T47D (cell line): ENCODE data around the gene IL18R1.

Source experiments
- DNase-seq, 2 experiments: peaks; one replicate each; pipeline versions ENCODE4 v3.0.0 to v3.0.0-alpha.2; 2011 to 2012; ENCODE audit warnings: low read depth in 1 of 2, low spot score in 1 of 2
- JUND ChIP-seq: IDR thresholded peaks from 2 replicates; pipeline ENCODE4 v1.6.1; 2012; ENCODE audit warnings: low read depth
- in situ Hi-C: cut with HindIII; loops from 2 replicates; pipeline ENCODE4 v1.10.0; 2016; ENCODE audit warnings: low sequenced_read_pairs, low pct_unique_long_range_greater_than_20kb

Gene IL18R1

DNA sequence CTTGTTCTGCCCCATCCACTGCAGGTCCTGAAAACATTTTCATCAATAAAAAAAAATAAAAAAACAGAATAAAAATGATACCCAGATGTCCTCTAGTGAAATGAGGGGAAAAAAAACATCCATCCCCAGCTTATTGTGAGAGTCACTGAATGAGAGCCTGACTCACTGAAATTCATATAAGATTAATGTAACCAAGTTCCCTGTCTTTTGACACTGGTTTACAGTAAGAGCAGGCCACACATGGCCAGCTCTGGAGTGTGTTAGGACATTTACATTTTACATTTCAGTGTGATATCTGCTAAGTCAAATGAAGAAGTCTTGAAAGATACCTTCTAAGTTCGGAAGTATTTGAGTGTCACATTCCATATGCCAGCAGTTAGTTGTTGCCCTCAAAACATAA, 21.1 kb upstream of the IL18R1 start:
- TF ChIP-seq JUND, result no peak
- in situ Hi-C loops, result no loop called here
- no peak for DNase-seq

DNA sequence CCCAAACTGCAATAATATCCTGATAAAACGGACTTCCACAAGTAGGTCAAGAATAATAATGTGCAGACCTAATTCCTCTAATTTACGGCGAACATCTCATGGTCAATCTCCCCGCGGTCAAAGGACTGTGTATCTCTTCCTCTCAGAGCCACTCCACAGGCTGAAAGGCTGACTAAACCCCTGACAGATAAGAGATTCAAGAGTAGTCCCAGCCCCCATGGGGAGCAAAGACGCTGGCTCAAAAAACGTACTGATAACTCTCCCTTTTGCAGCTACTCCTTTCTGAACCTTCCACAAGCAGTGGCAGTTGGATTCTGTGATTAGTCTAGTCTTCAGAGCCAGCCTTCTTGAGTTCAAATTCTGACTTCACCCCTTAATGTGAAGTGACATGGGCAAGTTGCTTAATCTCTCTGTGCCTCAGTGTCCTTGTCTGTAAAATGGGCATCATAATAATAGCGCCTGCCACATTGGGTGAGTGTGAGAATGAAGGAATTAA, 19.7 kb upstream of the IL18R1 start:
- TF ChIP-seq JUND, result no peak
- in situ Hi-C loops, result no loop called here
- DNase-seq, result no peak

DNA sequence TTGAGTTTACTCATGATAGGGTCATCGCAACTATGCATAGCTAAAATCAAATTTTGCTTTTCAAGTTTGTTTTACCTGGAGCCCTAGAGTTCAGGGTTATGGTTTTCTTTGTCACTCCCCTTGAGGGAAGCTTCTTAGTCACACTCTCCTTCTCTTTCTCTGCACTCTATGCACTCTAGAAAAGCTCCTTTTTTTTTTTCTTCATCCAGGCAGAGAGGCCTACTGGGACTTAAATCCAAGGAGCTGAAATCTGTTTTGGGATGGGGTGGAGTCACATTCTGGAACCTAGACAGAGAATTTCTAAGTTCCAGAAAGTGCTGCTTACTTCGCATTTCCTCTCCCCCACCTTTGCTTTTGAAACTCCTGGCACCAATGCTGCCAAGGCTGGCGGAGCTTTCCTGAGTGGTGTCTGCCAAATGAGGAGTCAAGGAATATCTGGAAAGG, 19.1 kb upstream of the IL18R1 start:
- in situ Hi-C loops, result no loop called here
- no peak for TF ChIP-seq JUND

DNA sequence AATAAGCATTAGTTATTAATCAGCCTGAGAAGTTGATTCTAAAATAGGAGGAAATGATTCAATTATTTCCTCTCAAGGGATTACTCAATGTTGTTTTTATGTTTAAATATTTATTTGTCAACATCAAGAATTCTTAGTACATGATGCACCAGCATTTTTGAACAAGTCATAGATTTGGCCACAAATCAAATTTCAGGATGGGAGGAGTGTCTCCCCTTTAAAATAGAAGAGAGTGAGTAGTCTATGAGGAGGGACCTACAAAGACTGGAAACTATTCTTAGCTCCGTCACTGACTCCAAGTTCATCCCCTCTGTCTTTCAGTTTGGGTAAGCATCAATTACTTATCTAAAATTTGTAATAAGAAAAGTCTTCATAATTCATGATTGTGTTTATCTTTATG, 18.6 kb upstream of the IL18R1 start:
- no peak for DNase-seq
- TF ChIP-seq JUND, result no peak
- in situ Hi-C loops, result no loop called here

More for the DNA sequence above, 19.1 kb upstream of the IL18R1 start:
- no peak for DNase-seq

DNA sequence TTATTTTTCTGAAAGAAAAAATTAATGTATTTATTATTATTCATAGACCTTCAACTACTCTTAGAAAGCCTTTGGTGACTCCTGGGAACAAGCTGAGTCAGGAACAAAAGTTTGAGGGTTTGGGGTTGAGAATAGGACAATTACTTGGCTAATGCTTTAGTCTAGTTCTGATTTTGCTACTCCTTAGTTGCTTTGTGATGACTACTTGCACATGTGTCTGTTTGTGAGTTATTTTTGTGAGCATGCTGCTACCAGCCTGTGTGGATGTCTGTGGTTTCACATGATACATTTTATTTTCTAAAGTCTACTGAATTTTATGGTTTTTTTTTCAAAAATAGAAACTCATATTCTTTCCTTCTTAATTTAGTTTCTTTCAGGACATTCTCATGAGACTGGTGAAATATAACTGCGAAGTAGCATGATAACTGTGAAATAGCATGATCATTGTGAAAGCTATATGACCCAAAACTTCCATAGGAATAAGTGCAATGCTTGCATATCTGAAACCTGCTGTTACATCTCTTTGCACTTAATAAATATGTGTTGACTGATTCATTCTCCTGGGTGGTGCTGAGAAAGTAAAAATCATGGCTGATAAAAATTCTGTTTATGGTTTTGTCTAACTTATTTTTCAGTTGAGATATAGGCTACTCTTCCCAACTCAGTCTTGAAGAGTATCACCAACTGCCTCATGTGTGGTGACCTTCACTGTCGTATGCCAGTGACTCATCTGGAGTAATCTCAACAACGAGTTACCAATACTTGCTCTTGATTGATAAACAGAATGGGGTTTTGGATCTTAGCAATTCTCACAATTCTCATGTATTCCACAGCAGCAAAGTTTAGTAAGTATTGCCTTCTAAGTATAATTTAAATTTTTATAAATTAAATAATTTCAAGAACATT, 17.9 kb upstream of the IL18R1 start:
- no peak for TF ChIP-seq JUND
- DNase-seq, result no peak

DNA sequence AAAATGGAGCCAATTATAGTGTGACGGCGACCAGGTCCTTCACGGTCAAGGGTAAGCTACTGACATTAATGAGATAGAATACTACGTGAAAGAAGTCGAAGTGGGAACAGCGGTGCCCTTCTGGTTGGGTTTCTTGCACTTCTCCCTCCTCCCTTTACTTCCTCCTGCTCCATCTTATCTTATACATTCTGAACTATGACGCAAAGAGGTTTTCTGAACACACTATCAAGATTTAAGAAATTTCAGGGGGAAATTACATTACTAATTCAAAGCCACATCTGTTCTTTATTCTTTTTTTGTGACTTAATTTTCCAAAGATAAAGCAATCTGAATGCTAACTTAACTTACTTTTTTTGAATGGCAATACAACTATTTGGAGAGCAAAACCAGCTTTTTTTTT, 14.8 kb upstream of the IL18R1 start:
- TF ChIP-seq JUND, result no peak
- in situ Hi-C loops, result no loop called here
- DNase-seq, result no peak

More for the DNA sequence above, 17.9 kb upstream of the IL18R1 start:
- in situ Hi-C loops, result no loop called here

DNA sequence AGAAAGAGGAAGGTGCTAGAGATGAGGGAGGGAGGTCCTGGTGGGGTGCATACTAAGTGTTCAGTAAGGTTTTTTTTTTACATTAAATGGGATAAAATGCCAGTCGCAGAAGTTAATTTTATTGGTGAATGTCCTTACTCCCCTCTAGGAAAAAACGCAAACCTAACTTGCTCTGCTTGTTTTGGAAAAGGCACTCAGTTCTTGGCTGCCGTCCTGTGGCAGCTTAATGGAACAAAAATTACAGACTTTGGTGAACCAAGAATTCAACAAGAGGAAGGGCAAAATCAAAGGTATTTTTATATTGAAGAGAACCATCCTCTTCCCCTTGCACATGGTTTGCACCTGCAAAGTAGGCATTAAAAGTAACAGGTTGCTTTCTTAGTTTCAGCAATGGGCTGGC, 12.7 kb upstream of the IL18R1 start:
- DNase-seq, result peak in 1 of 2 experiments; percentile 25
- TF ChIP-seq JUND, result no peak
- in situ Hi-C loops, result no loop called here

DNA sequence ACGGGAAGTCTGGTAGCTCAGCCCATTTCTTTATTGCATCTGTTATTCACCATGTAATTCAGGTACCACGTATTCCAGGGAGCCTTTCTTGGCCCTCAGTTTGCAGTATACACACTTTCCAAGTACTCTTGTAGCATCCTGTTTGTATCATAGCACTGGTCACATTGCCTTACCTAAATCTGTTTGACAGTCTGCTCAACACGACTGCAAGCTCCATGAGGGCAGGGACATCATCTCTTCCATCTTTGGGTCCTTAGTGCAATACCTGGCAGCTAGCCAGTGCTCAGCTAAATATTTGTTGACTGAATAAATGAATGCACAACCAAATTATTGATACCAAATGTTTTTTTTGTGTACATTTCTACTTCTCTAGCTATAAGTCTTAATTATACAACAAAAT, 11.2 kb upstream of the IL18R1 start:
- TF ChIP-seq JUND, result no peak
- DNase-seq, result no peak
- in situ Hi-C loops, result no loop called here

DNA sequence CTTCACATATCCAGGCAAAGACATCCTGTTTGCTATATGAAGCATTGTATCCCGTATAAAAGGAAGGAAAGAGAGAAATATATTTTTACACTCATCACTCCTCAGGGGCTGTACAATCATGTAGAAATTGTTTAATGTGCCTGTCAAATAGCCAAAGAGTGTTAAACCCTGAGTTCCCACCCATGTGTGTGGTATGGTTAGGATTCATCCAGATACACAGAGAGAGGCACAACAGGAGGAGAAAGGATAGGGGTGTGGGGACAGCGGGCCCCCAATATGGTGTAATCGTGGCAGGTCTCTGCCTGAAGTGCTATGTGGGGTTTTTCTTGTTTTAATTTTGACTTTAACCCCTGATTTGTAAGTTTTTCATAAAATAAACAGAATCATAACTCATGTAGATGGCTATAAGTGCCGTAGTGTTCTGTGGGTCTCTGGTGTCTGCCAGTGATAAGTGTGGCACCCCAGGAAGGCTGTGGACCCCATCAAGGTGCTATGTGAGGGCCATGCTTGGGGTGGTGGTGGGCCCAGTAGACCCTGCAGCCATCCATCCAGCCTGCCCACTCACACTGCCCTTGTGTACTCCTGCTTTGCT, 10.2 kb upstream of the IL18R1 start:
- DNase-seq, result no peak
- in situ Hi-C loops, result no loop called here
- TF ChIP-seq JUND, result no peak

DNA sequence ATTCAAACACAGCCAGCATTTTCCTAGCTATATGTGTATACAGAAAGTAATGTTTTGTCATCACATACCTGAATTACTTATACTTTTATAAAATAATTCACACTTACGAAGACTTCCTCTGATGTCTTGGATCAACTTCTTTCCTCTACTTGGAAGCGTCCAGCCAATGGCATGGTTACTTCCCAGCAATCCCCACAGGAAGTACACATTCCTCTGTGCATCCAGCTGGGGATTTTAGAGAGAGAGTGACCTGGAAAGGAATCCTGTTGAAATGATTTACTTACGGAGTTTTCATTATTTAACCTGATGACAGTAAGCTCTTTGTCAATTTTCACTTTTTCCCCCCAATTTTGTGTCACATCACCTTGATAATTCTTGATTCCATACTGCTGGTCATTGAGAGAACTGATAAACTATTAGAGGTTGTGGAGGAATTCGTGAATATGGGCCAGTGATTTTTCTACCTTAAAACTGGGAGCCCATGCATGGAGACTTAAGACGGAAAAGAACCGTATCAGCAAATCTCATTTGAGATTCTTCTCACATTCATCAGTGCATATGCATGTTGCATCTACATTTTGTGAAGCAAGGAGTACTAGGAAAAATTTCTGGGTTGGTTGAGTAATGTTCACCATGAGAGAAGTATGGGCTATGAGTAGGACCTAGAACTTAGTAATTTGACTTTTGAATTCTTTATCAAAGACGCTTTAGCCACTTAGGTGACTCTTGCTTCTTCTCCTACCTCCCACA, 9.0 kb upstream of the IL18R1 start:
- no peak for TF ChIP-seq JUND
- DNase-seq, result no peak
- in situ Hi-C loops, result no loop called here

DNA sequence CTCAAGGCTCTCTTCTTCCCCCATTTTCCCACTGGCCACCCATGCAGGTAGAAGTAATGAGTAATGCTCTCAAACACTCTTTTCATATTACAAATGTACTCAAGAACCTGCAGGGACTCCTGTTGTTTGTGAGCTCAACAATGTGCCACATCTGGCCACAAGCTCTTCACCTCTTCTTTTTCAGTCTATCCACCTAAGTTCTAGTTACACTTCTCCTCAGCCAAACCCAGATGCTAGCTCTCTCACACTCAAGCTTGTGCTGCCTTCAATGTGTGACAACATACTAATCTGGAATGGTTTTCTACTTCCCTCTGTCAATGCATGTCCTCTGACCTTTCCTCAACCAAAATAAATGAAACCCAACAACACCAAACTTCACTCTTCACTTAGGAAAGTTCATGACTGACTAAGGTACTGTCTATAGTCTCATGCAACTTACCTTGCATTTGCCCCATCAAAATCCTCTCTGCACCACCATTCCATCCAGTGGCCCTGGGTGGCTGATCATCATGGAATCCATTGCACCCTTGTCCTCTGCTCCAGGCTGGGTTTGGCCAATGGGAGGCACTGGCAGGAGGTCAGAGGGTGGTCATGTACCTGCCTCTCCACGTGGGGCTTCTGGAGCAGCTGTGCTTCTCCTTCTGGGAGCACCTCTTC, 5.3 kb upstream of the IL18R1 start:
- in situ Hi-C loops, result no loop called here

DNA sequence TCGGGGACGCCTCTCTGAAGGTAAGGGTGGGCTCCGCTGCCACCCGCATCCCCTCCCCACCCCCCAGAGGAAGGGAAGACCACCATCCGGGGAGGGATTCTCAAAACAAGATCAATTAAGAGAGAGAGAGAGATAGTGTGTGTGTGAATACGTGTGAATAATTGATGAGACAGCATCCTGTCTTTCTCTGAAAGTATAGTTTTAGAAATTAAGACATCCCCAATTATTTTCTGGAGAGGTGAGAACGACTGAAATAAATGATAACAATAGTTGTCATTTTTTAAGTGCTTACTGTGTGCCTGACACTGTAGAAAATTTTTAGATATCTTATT, 751 bp downstream of the IL18R1 start:
- DNase-seq, result no peak
- TF ChIP-seq JUND, result no peak
- in situ Hi-C loops, result no loop called here

More for the DNA sequence above, 5.3 kb upstream of the IL18R1 start:
- TF ChIP-seq JUND, result no peak
- no peak for DNase-seq
